Left lung (tissue), 10 donors: Measurements from ENCODE around the gene SMIM22. TPM values are rescaled to one million over a fixed set of nuclear protein-coding genes. Genes with fewer than 3 reads are reported as not detected.

Experiments used
- ATAC-seq: fragments of 200-7000 bp; cut with Tn5 transposase; one replicate; pipeline ENCODE4 v1.9.1; 2020; ENCODE audit warnings: moderate library complexity
- DNase-seq, 4 donors: peaks; one replicate each; pipeline ENCODE4 v3.0.0-alpha.2; 2013 to 2020
- H3K27ac ChIP-seq, 2 donors: fragments of 200-600 bp; sonication (generic) in 1 of 2; one replicate each; pipeline versions ENCODE4 v1.5.0 to v1.8.0; 2020 to 2021
- H3K27me3 ChIP-seq, 2 donors: fragments of 200-600 bp; sonication (generic) in 1 of 2; one replicate each; pipeline versions ENCODE4 v1.5.0 to v1.8.0; 2020 to 2021
- H3K36me3 ChIP-seq, 2 donors: fragments of 200-600 bp; sonication (generic) in 1 of 2; one replicate each; pipeline versions ENCODE4 v1.5.0 to v1.8.0; 2020 to 2021
- H3K4me1 ChIP-seq, 2 donors: fragments of 200-600 bp; one replicate each; pipeline ENCODE4 v1.8.0; 2021
- H3K4me3 ChIP-seq, 2 donors: fragments of 200-600 bp; sonication (generic) in 1 of 2; one replicate each; pipeline versions ENCODE4 v1.5.0 to v1.8.0; 2020 to 2021; ENCODE audit warnings: mild to moderate bottlenecking in 1 of 2
- H3K9me3 ChIP-seq, 2 donors: fragments of 200-600 bp; sonication (generic) in 1 of 2; one replicate each; pipeline versions ENCODE4 v1.5.0 to v1.8.0; 2020 to 2021
- intact Hi-C, 2 donors: fragments of 100-400 bp; cut with DNase I; formaldehyde crosslinking; loops; one replicate each; pipeline versions ENCODE4 v1.11.2 to v1.14.2; 2022
- polyA plus RNA-seq, 6 donors: library from polyadenylated mRNA; unstranded; fragments of 120-200 nt; gene quantifications; one replicate each; pipeline ENCODE4 v1.2.1, GENCODE V29; 2013; ENCODE audit not compliant: insufficient read length in 6 of 6
- total RNA-seq, 2 donors: library from RNA; stranded (reverse); fragmentation: NEBNext Ultra II Directional; extraction: Animal tissue kit (Norgen Biotek cat#: 25700); gene quantifications; one replicate each; pipeline ENCODE4 v1.2.1, GENCODE V29; 2021
- TF ChIP-seq, protein P1 (sequence below), 2 donors: fragments of 200-600 bp; sonication (generic) in 1 of 2; IDR thresholded peaks; one replicate each; pipeline versions ENCODE4 v1.5.0 to v1.8.0; 2021; ENCODE audit warnings: antibody characterized with exemption in 2 of 2
- donor health status: DM: no; HTN: yes; CAD: no.
- donor health status: DM: no; HTN: no; CAD: no.

The SMIM22 gene
- total and polyA plus RNA-seq, 8 donors = 3.4 to 40.5 (median 4.5) TPM

DNA sequence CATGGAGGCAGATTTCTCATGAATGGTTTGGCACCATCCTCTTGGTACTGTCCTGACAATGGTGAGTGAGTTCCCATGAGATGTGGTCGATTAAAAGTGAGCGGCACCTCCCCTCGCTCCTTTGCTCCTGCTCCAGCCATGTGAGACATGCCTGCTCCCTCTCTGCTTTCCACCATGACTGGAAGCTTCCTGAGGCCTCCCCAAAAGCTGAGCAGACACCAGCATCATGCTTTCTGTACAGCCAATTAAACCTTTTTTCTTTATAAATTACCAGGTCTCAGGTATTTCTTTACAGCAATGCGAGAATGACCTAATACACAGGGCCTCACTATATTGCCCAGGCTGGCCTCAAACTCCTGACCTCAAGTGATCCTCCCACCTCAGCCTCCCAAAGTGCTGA, 40.3 kb upstream of the SMIM22 start:
- intact Hi-C loops = no loop called here
- Histone ChIP-seq H3K4me1 (no peaks in the 10 kb centered on the region), H3K4me3 (no peak overlapping the region), H3K36me3 (peaks cover 0 to 100% of the 10 kb centered on the region in 2 donors), H3K27me3 (no peaks in the 10 kb centered on the region), H3K9me3 (peaks cover 0 to 4% of the 10 kb centered on the region in 2 donors), H3K27ac (no peak overlapping the region)
- no peak for ATAC-seq
- TF ChIP-seq, protein P1, sequence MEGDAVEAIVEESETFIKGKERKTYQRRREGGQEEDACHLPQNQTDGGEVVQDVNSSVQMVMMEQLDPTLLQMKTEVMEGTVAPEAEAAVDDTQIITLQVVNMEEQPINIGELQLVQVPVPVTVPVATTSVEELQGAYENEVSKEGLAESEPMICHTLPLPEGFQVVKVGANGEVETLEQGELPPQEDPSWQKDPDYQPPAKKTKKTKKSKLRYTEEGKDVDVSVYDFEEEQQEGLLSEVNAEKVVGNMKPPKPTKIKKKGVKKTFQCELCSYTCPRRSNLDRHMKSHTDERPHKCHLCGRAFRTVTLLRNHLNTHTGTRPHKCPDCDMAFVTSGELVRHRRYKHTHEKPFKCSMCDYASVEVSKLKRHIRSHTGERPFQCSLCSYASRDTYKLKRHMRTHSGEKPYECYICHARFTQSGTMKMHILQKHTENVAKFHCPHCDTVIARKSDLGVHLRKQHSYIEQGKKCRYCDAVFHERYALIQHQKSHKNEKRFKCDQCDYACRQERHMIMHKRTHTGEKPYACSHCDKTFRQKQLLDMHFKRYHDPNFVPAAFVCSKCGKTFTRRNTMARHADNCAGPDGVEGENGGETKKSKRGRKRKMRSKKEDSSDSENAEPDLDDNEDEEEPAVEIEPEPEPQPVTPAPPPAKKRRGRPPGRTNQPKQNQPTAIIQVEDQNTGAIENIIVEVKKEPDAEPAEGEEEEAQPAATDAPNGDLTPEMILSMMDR (IDR thresholded peaks at IDR 0.05) = no peak
- no peak for DNase-seq

- H3K36me3 ChIP-seq = peaks cover 0 to 100% of the 10 kb centered on the region in 2 donors
- peaks cover 0 to 4% of the 10 kb centered on the region in 2 donors for H3K9me3 ChIP-seq
- no peak overlapping the region for H3K27ac ChIP-seq
- DNase-seq = peak in 1 of 4 donors; percentile 0
- intact Hi-C loops = no loop called here
- H3K4me1 ChIP-seq = no peaks in the 10 kb centered on the region
- TF ChIP-seq, protein P1 (IDR thresholded peaks at IDR 0.05) = no peak
- H3K27me3 ChIP-seq = no peaks in the 10 kb centered on the region
- no peak overlapping the region for H3K4me3 ChIP-seq
- no peak for ATAC-seq
These were observed 39.5 kb upstream of the SMIM22 start for GRCh38 chr16:4755687-4756086.

- Histone ChIP-seq H3K4me3 (no peak overlapping the region), H3K27ac (no peak overlapping the region), H3K4me1 (peaks cover 0 to 7% of the 10 kb centered on the region in 2 donors), H3K9me3 (no peaks in the 10 kb centered on the region), H3K27me3 (no peaks in the 10 kb centered on the region), H3K36me3 (peaks cover 0 to 95% of the 10 kb centered on the region in 2 donors)
- TF ChIP-seq, protein P1 (IDR thresholded peaks at IDR 0.05) = no peak
- no peak for ATAC-seq
- intact Hi-C loops = no loop called here
- DNase-seq = no peak
These were observed 34.8 kb upstream of the SMIM22 start for GRCh38 chr16:4760221-4760910.

- no peak for DNase-seq
- TF ChIP-seq, protein P1 (IDR thresholded peaks at IDR 0.05) = no peak
- Histone ChIP-seq H3K27me3 (no peaks in the 10 kb centered on the region), H3K9me3 (no peaks in the 10 kb centered on the region), H3K36me3 (peaks cover 0 to 79% of the 10 kb centered on the region in 2 donors), H3K27ac (no peak overlapping the region), H3K4me3 (no peak overlapping the region), H3K4me1 (peaks cover 8 to 20% of the 10 kb centered on the region in 2 donors)
- intact Hi-C loops = no loop called here
- ATAC-seq = no peak
These were observed 33.0 kb upstream of the SMIM22 start for GRCh38 chr16:4762205-4762604.

GRCh38 chr16:4763791-4764190, 31.4 kb upstream of the SMIM22 start:
- TF ChIP-seq, protein P1 (IDR thresholded peaks at IDR 0.05) = no peak
- Histone ChIP-seq H3K9me3 (no peaks in the 10 kb centered on the region), H3K36me3 (peaks cover 0 to 63% of the 10 kb centered on the region in 2 donors), H3K4me3 (no peak overlapping the region), H3K27ac (no peak overlapping the region), H3K27me3 (no peaks in the 10 kb centered on the region), H3K4me1 (peaks cover 13 to 33% of the 10 kb centered on the region in 2 donors)
- DNase-seq = no peak
- no peak for ATAC-seq
- intact Hi-C loops = no loop called here
